ENCODE measurements around the gene ANO7.

DNA sequence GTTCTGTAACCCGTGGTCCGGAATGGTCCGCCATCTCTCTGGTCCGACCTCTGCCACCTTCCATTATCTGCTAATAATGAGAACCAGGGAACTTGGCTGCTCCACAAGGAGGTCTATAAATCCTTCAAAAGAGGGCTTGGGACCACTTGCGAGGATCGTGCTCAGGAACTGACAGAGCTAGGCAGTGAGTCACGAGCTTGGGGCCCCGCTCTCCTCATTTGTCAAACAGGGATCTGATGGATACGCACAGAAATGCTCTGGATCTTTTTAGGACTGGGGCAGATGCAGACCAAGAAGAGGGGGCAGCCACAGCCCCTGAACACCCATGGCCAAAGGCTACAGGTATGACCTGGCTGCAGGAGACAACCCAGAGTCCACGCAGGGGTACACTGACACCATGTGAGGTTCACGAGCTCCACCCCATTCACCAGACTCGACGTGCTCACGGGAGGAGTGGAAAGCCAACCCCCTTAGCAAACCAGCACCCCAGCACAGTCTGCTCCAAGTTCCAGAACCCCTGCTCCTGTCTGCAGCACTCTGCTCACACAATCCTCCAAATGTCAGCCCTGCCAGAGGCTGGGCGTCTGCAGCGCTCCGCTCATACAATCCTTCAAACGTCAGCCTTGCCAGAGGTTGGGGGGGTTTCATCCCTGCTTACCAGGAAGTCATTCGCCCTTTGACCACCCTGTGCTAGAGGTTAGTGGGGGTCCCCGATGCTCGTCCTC is 45.8 kb downstream of the ANO7 start:
- TF ChIP-seq TCF7L2 (IDR thresholded peaks at IDR 0.05; ENCODE audit: low read depth, low read length) (no peak), ZNF674 (CRISPR knock-in tag; IDR thresholded peaks at IDR 0.05; ENCODE audit: low read depth) (no peak), ZKSCAN8 (CRISPR knock-in tag; IDR thresholded peaks at IDR 0.05; ENCODE audit: borderline replicate concordance) (no peak), TRIM24 (CRISPR knock-in tag; IDR thresholded peaks at IDR 0.05) (no peak), ZNF292 (CRISPR knock-in tag; IDR thresholded peaks at IDR 0.05; ENCODE audit: borderline replicate concordance, low read depth) (no peak), GLI4 (CRISPR knock-in tag; IDR thresholded peaks at IDR 0.05; ENCODE audit: borderline replicate concordance) (no peak), MYNN (CRISPR knock-in tag; IDR thresholded peaks at IDR 0.05; ENCODE audit: low read depth) (no peak), SIN3A (IDR thresholded peaks at IDR 0.05; ENCODE audit: borderline replicate concordance, low read depth, low read length) (no peak), HNRNPH1 (optimal IDR thresholded peaks at IDR 0.05; ENCODE audit: low read depth, low read length) (no peak)
- TF ChIP-seq, protein P1, sequence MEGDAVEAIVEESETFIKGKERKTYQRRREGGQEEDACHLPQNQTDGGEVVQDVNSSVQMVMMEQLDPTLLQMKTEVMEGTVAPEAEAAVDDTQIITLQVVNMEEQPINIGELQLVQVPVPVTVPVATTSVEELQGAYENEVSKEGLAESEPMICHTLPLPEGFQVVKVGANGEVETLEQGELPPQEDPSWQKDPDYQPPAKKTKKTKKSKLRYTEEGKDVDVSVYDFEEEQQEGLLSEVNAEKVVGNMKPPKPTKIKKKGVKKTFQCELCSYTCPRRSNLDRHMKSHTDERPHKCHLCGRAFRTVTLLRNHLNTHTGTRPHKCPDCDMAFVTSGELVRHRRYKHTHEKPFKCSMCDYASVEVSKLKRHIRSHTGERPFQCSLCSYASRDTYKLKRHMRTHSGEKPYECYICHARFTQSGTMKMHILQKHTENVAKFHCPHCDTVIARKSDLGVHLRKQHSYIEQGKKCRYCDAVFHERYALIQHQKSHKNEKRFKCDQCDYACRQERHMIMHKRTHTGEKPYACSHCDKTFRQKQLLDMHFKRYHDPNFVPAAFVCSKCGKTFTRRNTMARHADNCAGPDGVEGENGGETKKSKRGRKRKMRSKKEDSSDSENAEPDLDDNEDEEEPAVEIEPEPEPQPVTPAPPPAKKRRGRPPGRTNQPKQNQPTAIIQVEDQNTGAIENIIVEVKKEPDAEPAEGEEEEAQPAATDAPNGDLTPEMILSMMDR (CRISPR knock-in tag; IDR thresholded peaks at IDR 0.05): no peak
- TF ChIP-seq, protein P2, sequence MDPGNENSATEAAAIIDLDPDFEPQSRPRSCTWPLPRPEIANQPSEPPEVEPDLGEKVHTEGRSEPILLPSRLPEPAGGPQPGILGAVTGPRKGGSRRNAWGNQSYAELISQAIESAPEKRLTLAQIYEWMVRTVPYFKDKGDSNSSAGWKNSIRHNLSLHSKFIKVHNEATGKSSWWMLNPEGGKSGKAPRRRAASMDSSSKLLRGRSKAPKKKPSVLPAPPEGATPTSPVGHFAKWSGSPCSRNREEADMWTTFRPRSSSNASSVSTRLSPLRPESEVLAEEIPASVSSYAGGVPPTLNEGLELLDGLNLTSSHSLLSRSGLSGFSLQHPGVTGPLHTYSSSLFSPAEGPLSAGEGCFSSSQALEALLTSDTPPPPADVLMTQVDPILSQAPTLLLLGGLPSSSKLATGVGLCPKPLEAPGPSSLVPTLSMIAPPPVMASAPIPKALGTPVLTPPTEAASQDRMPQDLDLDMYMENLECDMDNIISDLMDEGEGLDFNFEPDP (CRISPR knock-in tag; conservative IDR thresholded peaks at IDR 0.05): no peak
- TF ChIP-seq, protein P3, sequence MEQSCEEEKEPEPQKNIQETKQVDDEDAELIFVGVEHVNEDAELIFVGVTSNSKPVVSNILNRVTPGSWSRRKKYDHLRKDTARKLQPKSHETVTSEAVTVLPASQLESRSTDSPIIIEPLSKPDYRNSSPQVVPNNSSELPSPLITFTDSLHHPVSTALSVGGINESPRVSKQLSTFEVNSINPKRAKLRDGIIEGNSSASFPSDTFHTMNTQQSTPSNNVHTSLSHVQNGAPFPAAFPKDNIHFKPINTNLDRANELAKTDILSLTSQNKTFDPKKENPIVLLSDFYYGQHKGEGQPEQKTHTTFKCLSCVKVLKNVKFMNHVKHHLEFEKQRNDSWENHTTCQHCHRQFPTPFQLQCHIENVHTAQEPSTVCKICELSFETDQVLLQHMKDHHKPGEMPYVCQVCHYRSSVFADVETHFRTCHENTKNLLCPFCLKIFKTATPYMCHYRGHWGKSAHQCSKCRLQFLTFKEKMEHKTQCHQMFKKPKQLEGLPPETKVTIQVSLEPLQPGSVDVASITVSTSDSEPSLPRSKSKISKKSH (CRISPR knock-in tag; IDR thresholded peaks at IDR 0.05; ENCODE audit: borderline replicate concordance): no peak
- TF ChIP-seq, protein P4, sequence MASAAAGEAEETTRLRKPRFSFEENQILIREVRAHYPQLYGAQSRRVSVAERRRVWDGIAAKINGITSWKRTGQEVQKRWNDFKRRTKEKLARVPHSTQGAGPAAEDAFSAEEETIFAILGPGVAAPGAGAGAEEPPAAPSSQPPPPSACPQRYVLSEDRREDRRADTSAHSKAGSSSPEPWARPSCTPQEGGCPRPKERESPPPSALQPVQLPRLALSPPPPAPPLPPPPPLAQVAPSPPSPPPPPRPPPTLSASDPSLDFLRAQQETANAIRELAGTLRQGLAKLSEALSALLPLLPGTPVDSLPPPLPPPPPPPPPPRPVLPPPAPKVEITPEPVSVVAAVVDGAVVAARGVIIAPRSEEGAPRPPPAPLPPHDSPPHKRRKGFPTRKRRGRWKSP (CRISPR knock-in tag; IDR thresholded peaks at IDR 0.05): no peak
